HuH-7.5 (cell line): Measurements from ENCODE around the gene TRIM24.
"Not testable (repeated sequence)": the region's sequence is repeated elsewhere in the genome, so short reads cannot be mapped to it uniquely, and the experiment has no call there.

Experiments
- DNase-seq: peaks from one replicate; pipeline ENCODE4 v3.0.0; 2011; ENCODE audit warnings: low spot score

The TRIM24 gene

GRCh38 chr7:138460649-138461607 is 869 bp downstream of the TRIM24 start:
- DNase-seq: peak; percentile 62

DNA sequence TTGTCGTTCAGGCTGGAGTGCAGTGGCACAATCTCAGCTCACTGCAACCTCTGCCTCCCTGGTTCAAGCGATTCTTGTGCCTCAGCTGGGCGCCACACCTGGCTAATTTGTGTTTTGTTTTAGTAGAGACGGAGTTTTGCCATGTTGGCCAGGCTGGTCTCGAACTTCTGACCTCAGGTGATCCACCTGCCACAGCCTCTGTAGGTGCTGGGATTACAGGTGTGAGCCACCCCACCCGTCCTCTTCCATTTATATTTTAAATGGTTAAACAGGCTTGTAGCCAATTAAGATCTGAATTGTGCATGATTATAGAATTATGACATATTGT is 3.2 kb downstream of the TRIM24 start:
- DNase-seq: not testable (repeated sequence)

- no peak for DNase-seq
Observed at GRCh38 chr7:138465046-138465445, 5.0 kb downstream of the TRIM24 start.

DNA sequence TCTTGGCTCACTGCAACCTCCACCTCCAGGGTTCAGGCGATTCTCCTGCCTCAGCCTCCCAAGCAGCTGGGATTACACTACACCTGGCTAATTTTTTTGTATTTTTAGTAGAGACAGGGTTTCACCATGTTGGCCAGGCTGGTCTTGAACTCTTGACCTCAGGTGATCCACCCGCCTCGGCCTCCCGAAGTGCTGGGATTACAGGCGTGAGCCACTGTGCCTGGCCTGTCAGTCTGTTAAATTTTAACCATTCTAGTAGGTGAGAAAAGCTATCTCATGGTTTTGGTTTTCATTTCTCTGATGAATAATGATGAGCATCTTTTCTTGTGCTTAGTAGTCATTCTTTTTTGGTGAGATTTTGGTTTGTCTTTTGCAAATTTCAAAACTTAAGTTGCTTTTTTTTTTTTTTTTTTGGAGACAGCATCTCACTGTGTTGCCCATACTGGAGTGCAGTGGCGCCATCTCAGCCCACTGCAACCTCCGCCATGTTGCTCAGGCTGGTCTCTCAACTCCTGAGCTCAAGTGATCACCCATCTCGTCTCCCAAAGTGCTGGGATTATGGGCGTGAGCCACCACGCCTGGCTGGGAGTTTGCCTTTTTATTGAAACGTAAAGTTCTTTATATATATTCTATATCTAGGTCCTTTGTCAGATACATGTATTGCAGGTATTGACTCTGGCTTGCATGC is 6.2 kb downstream of the TRIM24 start:
- DNase-seq: not testable (repeated sequence)

DNA sequence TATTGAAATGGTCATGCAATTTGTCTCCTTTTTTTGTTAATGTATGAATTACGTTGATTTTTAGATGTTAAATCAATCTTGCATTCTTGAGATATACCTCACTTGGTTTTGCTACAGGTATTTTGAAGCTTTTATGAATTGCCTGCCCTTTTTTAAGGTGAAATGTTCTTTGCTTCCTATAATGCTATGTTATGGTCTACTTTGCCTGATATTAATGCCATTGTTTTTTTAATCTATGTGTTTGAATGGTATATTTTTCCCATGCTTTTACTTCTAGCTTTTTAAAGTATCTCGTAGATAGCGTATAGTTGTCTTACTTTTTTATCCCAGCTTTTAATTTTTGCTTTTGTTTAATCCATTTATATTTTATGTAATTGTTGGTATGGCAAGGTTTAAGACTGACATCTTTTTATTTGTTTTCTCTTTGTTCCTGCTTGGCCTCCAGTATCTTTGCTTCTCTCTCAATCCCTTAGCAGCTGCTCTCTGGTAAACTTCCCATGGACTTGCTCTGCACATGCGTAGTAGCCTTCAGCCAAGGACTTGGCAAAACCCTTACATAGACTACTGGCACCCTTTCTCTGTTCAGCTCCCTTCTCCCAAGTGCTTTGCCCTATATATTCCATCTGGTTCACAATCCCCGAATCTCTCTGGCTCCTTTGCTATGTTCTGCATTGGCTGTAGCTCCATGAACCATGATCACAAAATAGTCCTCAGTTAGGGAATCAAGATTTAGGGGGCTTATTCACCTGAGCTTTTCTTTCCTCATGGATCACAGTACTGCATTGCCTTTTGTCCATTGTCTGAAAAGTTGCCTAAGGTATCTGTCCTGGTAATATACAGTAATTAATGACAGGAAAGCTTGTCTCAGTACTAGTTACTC is 8.4 kb downstream of the TRIM24 start:
- DNase-seq: no peak

DNA sequence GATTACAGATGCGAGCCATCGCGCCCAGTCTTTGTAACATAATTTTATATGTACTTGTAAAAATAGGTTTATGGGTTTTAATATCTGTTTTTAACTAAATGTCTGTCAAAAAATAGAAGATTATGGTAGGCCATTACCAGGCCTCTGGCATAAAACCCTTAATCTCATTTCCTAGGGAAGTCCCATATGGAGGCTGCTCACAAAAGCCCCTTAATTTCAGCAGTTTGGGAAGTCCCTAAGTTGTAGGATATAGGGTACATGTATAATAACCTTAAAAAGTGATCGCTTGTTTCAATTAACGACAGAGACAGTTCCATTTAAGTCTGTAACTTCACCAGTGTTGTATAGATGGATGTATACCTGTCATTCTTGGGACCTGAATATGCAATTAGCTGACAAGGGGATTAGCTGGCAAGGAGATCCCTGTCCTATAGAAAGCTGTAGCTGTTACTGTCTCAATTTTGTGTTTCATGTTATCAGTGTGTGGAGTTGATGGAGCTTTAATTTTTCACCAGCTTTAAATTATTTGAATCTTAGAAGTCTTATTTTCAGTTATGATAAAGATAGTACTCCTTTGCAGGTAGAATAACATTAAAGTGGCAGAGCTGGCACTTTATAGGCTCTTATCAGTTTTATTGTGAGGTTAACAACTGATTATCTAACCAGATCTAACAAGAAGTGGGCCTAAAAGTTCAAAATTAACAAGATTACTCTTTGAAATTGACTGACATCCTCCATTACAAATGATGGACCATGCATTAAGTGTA is 10.5 kb downstream of the TRIM24 start:
- no peak for DNase-seq

DNA sequence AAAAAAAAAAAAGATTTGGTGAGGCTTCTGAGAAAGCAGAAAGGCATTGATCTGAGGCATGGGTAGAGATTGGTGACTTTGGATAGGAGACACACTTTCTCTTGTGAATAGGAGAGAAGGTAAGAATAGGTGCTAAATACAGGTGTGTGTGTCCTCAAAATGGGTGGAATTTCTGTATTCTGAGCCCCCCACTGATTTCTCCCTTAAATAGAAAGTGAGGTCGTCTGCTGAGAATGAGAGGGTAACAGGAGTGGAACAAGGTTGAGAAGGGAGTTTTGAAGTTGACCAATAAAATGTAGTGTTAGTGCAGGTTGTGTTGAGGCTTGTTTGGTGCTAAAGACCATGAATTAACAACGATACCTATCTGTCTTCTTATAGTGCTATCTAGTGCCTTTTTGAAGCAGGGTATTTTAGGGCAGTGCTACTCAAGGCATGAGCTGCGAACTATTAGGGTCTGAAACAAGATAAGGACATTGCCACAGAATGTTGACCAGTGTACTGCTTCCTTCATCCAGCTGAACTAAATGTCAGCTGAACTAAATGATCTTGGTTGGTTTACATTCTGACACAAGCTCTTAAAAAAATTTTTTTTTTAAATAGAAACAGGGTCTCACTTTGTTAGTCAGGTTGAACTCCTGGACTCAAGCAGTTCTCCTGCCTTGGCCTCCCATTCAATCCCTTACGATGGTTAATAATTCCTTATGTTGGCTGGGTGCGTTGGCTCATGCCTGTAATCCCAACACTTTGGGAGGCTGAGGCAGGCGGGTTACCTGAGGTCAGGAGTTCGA is 12.4 kb downstream of the TRIM24 start:
- DNase-seq: no peak

DNA sequence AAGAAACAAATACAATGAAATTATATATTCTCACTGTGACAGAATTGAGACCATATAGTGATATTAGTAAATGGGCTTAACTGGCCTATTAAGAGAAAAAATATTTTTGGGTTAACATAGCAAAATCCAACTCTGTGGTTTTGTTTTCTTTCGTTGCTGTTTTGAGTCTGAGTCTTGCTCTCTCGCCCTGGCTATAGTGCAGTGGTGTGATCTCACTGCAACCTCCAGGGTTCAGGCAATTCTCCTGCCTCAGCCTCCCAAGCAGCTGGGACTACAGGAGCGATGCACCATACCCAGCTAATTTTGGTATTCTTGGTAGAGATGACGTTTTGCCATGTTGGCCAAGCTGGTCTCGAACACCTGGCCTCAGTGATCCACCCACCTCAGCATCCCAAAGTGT is 15.3 kb downstream of the TRIM24 start:
- no peak for DNase-seq

DNA sequence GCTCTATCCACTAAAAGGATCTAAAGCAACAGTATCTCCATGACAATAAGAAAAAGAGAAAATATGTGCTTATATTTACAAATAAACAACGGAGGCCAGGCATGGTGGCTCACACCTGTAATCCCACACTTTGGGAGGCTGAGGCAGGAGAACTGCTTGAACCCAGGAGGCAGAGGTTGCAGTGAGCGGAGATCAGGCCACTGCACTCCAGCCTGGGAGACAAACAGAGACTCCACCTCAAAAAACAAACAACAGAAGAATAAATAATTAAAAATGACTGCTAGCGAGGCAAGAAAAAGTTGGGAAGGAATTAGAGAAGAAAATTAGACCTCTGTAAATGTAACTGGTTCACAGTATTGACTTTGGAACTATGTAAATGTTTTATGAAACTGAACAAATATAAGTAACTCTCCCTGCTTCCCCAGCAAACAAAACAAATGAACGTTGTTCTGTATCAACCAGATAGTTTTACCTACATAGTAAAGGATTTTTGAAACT is 17.1 kb downstream of the TRIM24 start:
- DNase-seq: no peak

DNA sequence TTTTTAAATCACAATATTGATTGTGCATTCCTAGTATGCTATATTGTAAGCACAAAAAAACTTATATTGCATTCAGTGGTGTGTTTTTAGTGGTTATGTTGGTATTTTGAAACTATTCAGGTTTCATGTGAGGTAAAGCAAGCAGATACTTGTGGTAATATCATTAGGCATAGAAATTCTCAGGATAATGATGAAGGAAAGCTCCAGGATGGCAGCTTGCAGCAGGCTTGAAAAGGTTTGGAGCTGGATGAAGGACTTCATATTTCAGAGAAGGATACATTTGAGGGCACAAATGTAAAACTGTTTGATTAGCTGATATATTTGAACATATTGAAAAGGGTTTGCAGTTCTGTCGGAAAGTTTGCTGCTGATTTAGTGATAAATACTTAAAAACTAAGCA is 17.5 kb downstream of the TRIM24 start:
- DNase-seq: no peak

DNA sequence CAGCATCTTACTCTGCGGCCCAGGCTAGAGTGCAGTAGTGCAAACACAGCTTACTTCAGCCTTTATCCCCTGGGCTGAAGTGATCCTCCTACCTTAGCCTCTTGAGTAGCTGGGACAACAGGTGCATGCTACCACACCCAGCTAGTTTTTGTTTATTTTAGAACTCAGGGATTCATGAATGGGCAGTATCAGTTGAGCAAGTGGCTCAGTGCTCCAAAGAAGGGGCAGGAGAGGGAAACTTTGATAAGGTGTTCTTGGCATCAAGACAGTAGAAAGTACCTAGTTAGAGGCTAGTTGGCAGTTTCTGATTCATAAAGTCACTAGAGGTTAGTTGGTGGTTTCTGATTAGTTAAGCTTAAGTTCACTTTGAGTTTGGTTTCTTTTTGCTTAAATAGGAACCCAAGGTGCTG is 18.4 kb downstream of the TRIM24 start:
- DNase-seq: no peak

- DNase-seq: no peak
Observed at GRCh38 chr7:138480527-138480926, 20.5 kb downstream of the TRIM24 start.

DNA sequence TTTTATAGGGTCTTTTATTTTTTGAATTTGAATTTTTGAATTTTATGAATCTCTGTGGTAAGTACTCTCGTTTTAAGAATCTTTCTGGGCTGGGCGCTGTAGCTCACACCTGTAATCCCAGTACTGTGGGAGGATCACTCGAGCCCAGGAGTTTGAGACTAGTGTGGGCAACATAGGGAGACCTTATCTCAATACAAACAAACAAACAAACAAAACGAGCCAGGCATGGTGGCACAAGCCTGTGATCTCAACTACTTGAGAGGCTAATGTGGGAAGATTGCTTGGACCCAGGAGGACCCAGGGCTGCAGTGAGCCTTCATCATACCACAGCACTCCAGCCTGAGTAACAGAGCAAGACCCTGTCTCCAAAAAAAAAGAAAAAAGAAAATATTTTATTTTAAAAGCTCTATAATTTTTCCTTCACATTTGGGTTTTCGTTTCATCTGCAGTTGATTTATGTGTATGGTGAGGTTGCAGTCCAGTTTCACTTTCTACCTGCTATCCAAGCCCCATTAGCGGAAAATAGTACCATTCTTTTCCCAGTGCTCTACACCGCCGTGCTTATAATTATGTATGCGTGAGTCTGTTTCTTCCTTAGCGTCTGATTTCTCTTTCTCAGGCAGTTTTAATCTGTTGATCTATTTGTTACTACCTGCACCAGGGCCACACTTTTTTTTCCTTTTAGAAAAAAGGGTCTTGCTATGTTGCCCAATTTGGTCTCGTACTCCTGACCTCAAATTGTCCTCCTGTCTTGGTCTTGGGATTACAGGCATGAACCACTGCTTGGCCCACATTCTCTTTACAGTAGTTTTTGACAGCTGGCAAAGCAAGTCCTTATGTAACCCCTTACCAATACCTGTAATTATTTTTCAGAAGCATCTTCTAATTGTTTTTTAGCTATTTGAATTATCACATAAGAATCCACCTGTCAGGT is 21.7 kb downstream of the TRIM24 start:
- DNase-seq: no peak

GRCh38 chr7:138483531-138483930 is 23.5 kb downstream of the TRIM24 start:
- DNase-seq: no peak

GRCh38 chr7:138485508-138485907 is 25.4 kb downstream of the TRIM24 start:
- not testable (repeated sequence) for DNase-seq

DNA sequence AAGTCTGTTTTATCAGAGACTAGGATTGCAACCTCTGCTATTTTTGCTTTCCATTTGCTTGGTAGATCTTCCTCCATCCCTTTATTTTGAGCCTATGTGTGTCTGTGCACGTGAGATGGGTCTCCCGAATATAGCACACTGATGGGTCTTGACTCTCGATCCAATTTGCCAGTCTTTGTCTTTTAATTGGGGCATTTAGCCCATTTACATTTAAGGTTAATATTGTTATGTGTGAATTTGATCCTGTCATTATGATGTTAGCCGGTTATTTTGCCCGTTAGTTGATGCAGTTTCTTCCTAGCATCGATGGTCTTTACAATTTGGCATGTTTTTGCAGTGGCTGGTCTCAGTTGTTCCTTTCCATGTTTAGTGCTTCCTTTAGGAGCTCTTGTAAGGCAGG is 29.1 kb downstream of the TRIM24 start:
- DNase-seq: not testable (repeated sequence)

DNA sequence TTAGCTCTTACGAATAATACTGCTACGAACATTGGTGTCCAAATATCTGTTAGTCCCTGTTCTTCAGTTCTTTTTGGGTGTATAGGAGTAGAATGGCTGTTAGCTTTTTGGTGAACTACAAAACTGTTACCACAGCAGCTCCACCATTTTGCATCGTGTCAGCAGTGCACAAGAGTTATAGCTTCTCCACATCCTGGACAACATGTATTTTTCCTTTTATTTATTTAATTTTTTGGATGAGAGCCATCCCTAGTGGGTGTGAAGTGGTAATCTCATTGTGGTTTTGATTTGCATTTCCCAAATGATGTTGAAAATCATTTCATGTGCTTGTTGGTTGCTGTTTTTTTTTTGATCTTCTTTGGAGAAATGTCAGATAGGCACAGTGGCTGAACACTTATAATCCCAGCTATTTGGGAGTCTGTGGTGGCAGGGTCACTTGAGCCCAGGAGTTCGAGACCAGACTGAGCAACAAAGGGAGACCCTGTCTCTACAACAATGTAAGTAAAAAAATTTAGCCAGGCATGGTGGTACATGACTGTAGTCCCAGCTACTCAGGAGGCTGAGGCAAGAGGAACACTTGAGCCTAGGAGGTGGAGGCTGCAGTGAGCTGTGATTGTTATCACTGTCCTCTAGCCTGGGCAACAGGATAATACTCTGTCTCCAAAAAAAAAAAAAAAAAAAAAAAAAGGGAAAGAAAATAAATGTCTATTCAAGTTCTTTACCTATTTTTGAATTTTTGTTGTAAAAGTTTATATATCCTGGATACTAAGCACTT is 31.7 kb downstream of the TRIM24 start:
- no peak for DNase-seq

GRCh38 chr7:138492423-138492822 is 32.4 kb downstream of the TRIM24 start:
- no peak for DNase-seq

- DNase-seq: no peak
Observed at GRCh38 chr7:138493535-138493934, 33.5 kb downstream of the TRIM24 start.
